Inflammatory macrophage treated with lipopolysaccharide for 1 hour (primary cell): ENCODE measurements around the gene LRRC23.

ENCODE experiments used
- DNase-seq, 2 donors: peaks; one replicate each; pipeline ENCODE4 v3.0.0-alpha.2; 2020 to 2022

Gene LRRC23

GRCh38 chr12:6959058-6959804 is 54.6 kb downstream of the LRRC23 start:
- DNase-seq, result peak; percentile 78 to 85

GRCh38 chr12:6959805-6960592 is 55.4 kb downstream of the LRRC23 start:
- no peak for DNase-seq

- no peak for DNase-seq
Observed at GRCh38 chr12:6960593-6961277, 56.1 kb downstream of the LRRC23 start.

GRCh38 chr12:6961278-6961694 is 56.7 kb downstream of the LRRC23 start:
- peak; percentile 92 to 95 for DNase-seq

- peak in 1 of 2 donors; percentile 48 for DNase-seq
Observed at GRCh38 chr12:6961695-6962284, 57.2 kb downstream of the LRRC23 start.

GRCh38 chr12:6962285-6963015 is 57.8 kb downstream of the LRRC23 start:
- no peak for DNase-seq

- no peak for DNase-seq
Observed at GRCh38 chr12:6963016-6963731, 58.6 kb downstream of the LRRC23 start.
